ENCODE measurements around the gene ARHGEF35. TPM values are rescaled to one million over a fixed set of nuclear protein-coding genes. Genes with fewer than 3 reads are reported as not detected.
"Not testable (repeated sequence)": the region's sequence is repeated elsewhere in the genome, so short reads cannot be mapped to it uniquely, and the experiment has no call there.

The ARHGEF35 gene
- polyA plus RNA-seq = 10 to 100 TPM; 20.0 to 20.1 TPM

DNA sequence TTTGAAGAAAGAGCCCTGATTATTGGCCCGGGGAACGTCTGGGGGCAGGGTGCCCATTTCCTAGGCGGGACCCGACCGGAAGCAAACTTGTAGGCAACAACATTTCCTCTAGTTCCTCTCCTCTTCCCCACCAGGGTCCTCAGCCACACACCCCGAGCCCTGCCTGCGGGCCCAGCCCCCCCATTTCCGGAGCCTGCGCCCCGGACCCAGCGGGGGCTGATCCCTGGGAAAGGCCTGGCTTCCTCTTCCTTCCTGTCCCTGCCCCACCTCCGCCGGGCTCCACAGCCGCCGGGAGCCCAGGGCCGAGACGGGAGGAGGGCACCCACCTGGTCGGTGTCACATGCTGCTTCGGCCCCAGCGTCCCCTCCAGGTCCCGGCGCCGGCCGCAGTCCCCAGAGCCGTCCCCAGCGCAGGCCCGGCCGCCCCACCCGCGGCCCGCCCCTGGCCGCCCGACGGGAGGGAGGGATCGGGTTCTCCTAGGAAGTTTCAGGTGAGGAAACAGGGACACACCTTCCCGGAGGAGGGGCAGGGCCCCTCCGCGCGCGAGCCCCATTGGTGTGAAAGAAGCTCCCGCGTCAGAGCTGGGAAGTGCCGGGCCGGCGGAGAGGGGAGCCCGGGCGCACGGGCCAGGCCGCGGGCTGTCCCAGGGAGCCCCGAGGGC is at the start of gene ARHGEF35:
Gene ARHGEF35, minus strand, starts transcription at position 622 of the 661 bp plus-strand sequence. CDS start 7,450 bp downstream, outside the sequence.
- 1% methylated on average over 15 of the region's 51 CpGs; no CpG with 5 or more reads in 1 of the 2 donors for WGBS, 2 donors

DNA sequence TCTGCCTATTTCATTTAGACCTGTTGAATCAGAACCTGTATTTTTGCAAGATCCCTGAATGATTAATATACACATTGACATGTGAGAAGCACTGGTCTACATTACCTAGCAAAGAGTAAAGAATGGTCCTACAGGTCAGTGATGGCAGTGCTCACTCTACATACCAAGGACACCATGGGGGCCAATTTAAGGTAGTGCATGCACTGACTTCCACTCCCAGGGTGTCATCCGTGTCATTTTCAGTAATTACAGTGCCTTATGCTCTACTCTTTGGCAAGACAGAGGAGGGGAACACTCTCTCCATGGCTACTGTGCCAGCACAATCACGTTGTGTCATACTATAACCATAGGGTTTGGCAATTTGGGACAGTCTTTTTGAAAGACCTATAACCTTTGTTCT is 49.7 kb upstream of the ARHGEF35 start:
- not testable (repeated sequence) for H3K36me3 ChIP-seq (ENCODE audit: control insufficient read depth in 2 of 2, insufficient read depth in 2 of 2, low read length in 1 of 2); H3K4me1 ChIP-seq (ENCODE audit: control insufficient read depth in 2 of 2, insufficient read depth in 2 of 2, low read length in 1 of 2); H3K27me3 ChIP-seq (ENCODE audit: control insufficient read depth in 1 of 2, insufficient read depth in 2 of 2, low read length in 2 of 2); H3K9me3 ChIP-seq (ENCODE audit: control insufficient read depth in 2 of 2, insufficient read depth in 1 of 2, low read depth in 1 of 2, low read length in 1 of 2); H3K4me3 ChIP-seq (ENCODE audit: low read depth in 1 of 2, low read length in 2 of 2); H3K27ac ChIP-seq (ENCODE audit: low read depth in 2 of 2, low read length in 1 of 2)
- no CpG with 5 or more reads among the region's 2 CpGs for WGBS, 2 donors

More for the DNA sequence above, at the start of gene ARHGEF35:
- H3K9me3 ChIP-seq (ENCODE audit: control insufficient read depth in 2 of 2, insufficient read depth in 1 of 2, low read depth in 1 of 2, low read length in 1 of 2); H3K4me3 ChIP-seq (ENCODE audit: low read depth in 1 of 2, low read length in 2 of 2); H3K27me3 ChIP-seq (ENCODE audit: control insufficient read depth in 1 of 2, insufficient read depth in 2 of 2, low read length in 2 of 2); H3K4me1 ChIP-seq (ENCODE audit: control insufficient read depth in 2 of 2, insufficient read depth in 2 of 2, low read length in 1 of 2); H3K27ac ChIP-seq (ENCODE audit: low read depth in 2 of 2, low read length in 1 of 2); H3K36me3 ChIP-seq (ENCODE audit: control insufficient read depth in 2 of 2, insufficient read depth in 2 of 2, low read length in 1 of 2): not testable (repeated sequence)

DNA sequence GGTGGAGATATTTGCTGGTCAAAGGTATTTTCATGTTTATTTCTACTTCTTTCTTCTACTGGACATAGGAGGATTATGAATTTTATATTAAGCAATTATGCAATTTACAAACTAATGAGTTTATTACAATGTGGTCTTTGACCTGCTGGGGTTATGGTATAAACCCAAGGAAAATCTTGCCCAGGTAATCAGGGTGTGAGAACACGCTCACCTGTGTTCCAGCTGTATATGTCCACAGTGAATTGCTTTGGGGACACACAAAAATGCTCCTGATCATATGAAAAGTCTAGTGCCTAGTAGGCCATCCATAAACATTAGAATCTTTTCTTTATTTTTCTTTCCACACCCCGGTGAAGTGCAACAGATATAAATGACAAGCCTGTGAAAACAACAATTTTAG is 43.7 kb upstream of the ARHGEF35 start, which contains the start of gene OR2A42:
Gene OR2A42, minus strand, starts transcription at position 241 of the 400 bp plus-strand sequence. CDS start 6,762 bp downstream, outside the sequence.
- not testable (repeated sequence) for H3K4me3 ChIP-seq (ENCODE audit: low read depth in 1 of 2, low read length in 2 of 2); H3K36me3 ChIP-seq (ENCODE audit: control insufficient read depth in 2 of 2, insufficient read depth in 2 of 2, low read length in 1 of 2); H3K4me1 ChIP-seq (ENCODE audit: control insufficient read depth in 2 of 2, insufficient read depth in 2 of 2, low read length in 1 of 2); H3K27me3 ChIP-seq (ENCODE audit: control insufficient read depth in 1 of 2, insufficient read depth in 2 of 2, low read length in 2 of 2); H3K27ac ChIP-seq (ENCODE audit: low read depth in 2 of 2, low read length in 1 of 2); H3K9me3 ChIP-seq (ENCODE audit: control insufficient read depth in 2 of 2, insufficient read depth in 1 of 2, low read depth in 1 of 2, low read length in 1 of 2)
- WGBS, 2 donors = 90 to 93% methylated on average over 1 of the region's 2 CpGs

DNA sequence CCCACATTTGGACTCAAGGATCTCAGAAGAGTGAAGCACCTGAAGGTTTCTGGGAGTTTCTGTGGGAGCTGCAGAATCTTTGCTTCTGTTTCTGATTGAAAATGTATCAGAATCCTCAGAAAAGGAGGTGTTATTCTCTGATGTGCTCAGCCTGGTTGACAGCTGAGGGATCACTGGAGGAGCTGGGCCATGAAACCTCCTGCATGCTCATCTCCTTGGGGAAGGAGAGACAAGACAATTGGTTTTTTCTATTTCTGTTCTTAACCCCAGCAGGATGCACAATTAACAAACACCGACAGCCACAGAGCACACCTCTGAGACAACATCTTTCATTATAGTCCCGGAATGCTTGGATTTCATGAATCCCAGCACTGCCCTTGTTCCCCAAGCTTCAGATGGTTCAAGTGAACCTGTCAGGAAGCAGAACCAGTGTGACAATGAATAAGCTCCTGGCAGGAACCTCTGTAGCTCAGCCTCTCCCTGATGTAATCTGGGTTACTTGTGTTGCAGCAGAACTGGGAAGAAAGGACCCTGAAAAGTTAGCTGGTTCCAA is 43.0 kb upstream of the ARHGEF35 start:
- 90 to 92% methylated on average over 1 to 2 of the region's 2 CpGs for WGBS, 2 donors
- H3K27me3 ChIP-seq (ENCODE audit: control insufficient read depth in 1 of 2, insufficient read depth in 2 of 2, low read length in 2 of 2); H3K4me1 ChIP-seq (ENCODE audit: control insufficient read depth in 2 of 2, insufficient read depth in 2 of 2, low read length in 1 of 2); H3K9me3 ChIP-seq (ENCODE audit: control insufficient read depth in 2 of 2, insufficient read depth in 1 of 2, low read depth in 1 of 2, low read length in 1 of 2); H3K27ac ChIP-seq (ENCODE audit: low read depth in 2 of 2, low read length in 1 of 2); H3K36me3 ChIP-seq (ENCODE audit: control insufficient read depth in 2 of 2, insufficient read depth in 2 of 2, low read length in 1 of 2); H3K4me3 ChIP-seq (ENCODE audit: low read depth in 1 of 2, low read length in 2 of 2): not testable (repeated sequence)

DNA sequence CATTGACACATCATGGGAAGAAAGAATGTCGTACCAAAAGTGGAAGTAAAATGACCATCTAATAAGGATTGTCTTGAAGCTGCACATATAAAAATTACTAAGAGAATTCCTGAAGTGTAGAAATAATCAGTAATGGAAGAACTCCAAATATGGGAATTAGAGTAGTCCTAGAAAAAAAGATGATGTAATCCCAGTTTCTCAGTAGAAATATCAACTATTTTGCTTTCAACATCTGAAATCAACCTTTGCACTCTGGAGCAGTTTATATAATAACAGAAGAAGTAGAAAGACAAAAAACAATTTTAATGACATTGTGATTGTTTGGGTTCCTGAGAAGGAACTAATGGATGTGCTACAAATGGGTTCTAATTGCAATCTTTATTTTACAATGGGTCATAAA is 37.4 kb upstream of the ARHGEF35 start:
- H3K27ac ChIP-seq (ENCODE audit: low read depth in 2 of 2, low read length in 1 of 2); H3K4me3 ChIP-seq (ENCODE audit: low read depth in 1 of 2, low read length in 2 of 2); H3K36me3 ChIP-seq (ENCODE audit: control insufficient read depth in 2 of 2, insufficient read depth in 2 of 2, low read length in 1 of 2); H3K4me1 ChIP-seq (ENCODE audit: control insufficient read depth in 2 of 2, insufficient read depth in 2 of 2, low read length in 1 of 2); H3K27me3 ChIP-seq (ENCODE audit: control insufficient read depth in 1 of 2, insufficient read depth in 2 of 2, low read length in 2 of 2); H3K9me3 ChIP-seq (ENCODE audit: control insufficient read depth in 2 of 2, insufficient read depth in 1 of 2, low read depth in 1 of 2, low read length in 1 of 2): not testable (repeated sequence)
- WGBS, 2 donors = 87 to 88% methylated on average over 1 of the region's 1 CpG

DNA sequence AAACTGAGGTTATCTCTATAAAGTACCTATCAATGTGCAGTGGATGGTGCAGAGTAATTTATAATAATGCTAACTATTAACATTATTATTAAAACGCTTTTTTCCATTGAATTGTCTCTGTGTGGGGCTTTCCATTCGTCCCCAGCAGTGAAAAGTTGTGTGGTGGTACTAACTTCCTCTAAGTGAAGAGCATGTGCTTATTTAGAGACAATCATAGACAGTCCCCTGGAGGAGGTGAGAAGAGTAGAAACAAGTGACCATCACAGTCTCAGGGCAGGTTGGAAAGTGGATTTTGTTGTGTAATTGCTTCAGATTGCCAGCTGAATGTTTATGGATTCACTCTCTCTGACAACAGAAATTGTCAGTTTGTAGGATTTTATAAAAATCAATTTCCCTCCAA is 35.4 kb upstream of the ARHGEF35 start:
- H3K27me3 ChIP-seq (ENCODE audit: control insufficient read depth in 1 of 2, insufficient read depth in 2 of 2, low read length in 2 of 2); H3K36me3 ChIP-seq (ENCODE audit: control insufficient read depth in 2 of 2, insufficient read depth in 2 of 2, low read length in 1 of 2); H3K9me3 ChIP-seq (ENCODE audit: control insufficient read depth in 2 of 2, insufficient read depth in 1 of 2, low read depth in 1 of 2, low read length in 1 of 2); H3K27ac ChIP-seq (ENCODE audit: low read depth in 2 of 2, low read length in 1 of 2); H3K4me3 ChIP-seq (ENCODE audit: low read depth in 1 of 2, low read length in 2 of 2); H3K4me1 ChIP-seq (ENCODE audit: control insufficient read depth in 2 of 2, insufficient read depth in 2 of 2, low read length in 1 of 2): not testable (repeated sequence)
- whole genome bisulfite sequencing, 2 donors = no CpG with 5 or more reads among the region's 2 CpGs

DNA sequence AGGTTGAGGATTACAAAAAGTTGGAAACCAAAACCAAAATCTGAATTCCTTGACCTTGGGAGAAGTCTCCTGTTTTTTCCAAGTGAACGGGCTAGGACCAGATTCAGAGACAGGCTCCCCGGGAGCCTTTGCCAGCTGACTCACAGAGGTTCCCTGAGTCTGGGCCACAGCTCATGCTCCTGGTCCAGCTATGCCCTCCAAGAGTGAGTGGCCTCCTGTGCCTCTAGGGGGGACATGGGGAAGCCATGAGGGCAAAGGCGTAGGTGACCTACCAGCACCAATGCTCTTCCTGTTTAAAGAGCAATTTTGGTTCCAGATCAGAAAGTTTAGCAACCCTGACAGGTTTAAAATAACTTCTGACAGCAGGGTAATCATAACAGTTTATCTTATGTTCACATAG is 33.2 kb upstream of the ARHGEF35 start:
- H3K27me3 ChIP-seq (ENCODE audit: control insufficient read depth in 1 of 2, insufficient read depth in 2 of 2, low read length in 2 of 2) = not testable (repeated sequence)
- 83% methylated on average over 1 of the region's 3 CpGs for WGBS, 2 donors

DNA sequence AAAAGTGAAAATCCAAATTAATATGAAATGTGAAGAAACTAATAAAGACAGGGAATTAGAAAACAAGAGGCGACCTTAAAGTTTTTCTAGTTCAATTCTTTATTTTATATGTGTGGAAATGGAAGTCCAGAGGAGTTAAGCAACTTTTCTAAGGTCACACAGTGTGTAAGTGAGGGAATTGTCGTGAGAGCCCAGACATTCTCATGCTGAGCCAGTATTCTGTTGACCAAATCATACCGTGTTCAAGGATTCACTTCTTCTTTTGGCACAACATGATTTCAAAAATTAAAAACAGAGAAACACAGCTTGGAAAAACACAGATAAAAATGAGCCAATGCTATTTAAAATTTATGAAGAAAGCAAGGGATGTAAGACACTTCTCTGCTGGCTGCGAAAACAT is 31.2 kb upstream of the ARHGEF35 start:
- 80 to 84% methylated on average over 3 of the region's 4 CpGs for WGBS, 2 donors
- H3K9me3 ChIP-seq (ENCODE audit: control insufficient read depth in 2 of 2, insufficient read depth in 1 of 2, low read depth in 1 of 2, low read length in 1 of 2) = not testable (repeated sequence)

More for the DNA sequence above, 33.2 kb upstream of the ARHGEF35 start:
- H3K9me3 ChIP-seq (ENCODE audit: control insufficient read depth in 2 of 2, insufficient read depth in 1 of 2, low read depth in 1 of 2, low read length in 1 of 2); H3K4me3 ChIP-seq (ENCODE audit: low read depth in 1 of 2, low read length in 2 of 2); H3K36me3 ChIP-seq (ENCODE audit: control insufficient read depth in 2 of 2, insufficient read depth in 2 of 2, low read length in 1 of 2); H3K4me1 ChIP-seq (ENCODE audit: control insufficient read depth in 2 of 2, insufficient read depth in 2 of 2, low read length in 1 of 2); H3K27ac ChIP-seq (ENCODE audit: low read depth in 2 of 2, low read length in 1 of 2): not testable (repeated sequence)

DNA sequence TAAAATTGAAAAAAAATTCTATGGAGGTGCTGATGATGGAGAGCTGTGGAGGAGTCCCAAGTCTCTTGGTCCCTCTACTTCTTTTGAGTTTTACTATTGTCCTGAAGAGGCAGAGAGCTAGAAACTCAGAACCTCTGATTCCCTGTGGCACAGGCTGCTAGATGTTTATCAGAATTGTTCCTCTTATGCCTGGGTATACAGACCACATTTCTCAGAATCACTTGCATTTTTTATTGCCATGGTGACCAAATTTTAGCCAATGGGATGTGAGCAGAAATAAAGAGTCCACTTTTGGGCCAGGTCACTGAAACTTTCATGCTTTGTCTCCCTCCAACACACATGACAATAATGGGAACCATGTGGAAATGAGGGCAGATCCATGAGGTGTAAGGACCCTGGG is 28.0 kb upstream of the ARHGEF35 start:
- not testable (repeated sequence) for H3K27ac ChIP-seq (ENCODE audit: low read depth in 2 of 2, low read length in 1 of 2); H3K36me3 ChIP-seq (ENCODE audit: control insufficient read depth in 2 of 2, insufficient read depth in 2 of 2, low read length in 1 of 2); H3K27me3 ChIP-seq (ENCODE audit: control insufficient read depth in 1 of 2, insufficient read depth in 2 of 2, low read length in 2 of 2); H3K4me1 ChIP-seq (ENCODE audit: control insufficient read depth in 2 of 2, insufficient read depth in 2 of 2, low read length in 1 of 2); H3K4me3 ChIP-seq (ENCODE audit: low read depth in 1 of 2, low read length in 2 of 2); H3K9me3 ChIP-seq (ENCODE audit: control insufficient read depth in 2 of 2, insufficient read depth in 1 of 2, low read depth in 1 of 2, low read length in 1 of 2)

More for the DNA sequence above, 31.2 kb upstream of the ARHGEF35 start:
- H3K36me3 ChIP-seq (ENCODE audit: control insufficient read depth in 2 of 2, insufficient read depth in 2 of 2, low read length in 1 of 2); H3K27ac ChIP-seq (ENCODE audit: low read depth in 2 of 2, low read length in 1 of 2); H3K4me1 ChIP-seq (ENCODE audit: control insufficient read depth in 2 of 2, insufficient read depth in 2 of 2, low read length in 1 of 2); H3K27me3 ChIP-seq (ENCODE audit: control insufficient read depth in 1 of 2, insufficient read depth in 2 of 2, low read length in 2 of 2); H3K4me3 ChIP-seq (ENCODE audit: low read depth in 1 of 2, low read length in 2 of 2): not testable (repeated sequence)

DNA sequence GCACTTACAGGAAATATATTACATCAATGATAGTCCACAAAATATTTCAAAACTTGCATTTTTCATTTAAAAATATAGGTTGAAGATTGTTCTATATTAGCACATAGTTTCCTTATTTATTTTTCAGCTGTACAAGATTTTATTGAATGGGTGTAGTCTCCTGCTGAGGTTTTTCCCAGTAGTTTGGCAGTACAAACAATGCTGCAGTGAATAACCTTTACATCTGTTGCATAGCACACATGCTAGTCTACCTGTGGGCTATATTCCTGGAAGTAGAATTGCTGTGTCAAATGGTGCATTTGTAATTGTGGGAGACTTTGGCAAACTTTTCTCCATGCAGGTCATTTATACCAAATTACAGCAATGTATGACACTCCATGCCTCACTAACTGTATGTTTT is 24.9 kb upstream of the ARHGEF35 start:
- not testable (repeated sequence) for H3K9me3 ChIP-seq (ENCODE audit: control insufficient read depth in 2 of 2, insufficient read depth in 1 of 2, low read depth in 1 of 2, low read length in 1 of 2); H3K4me1 ChIP-seq (ENCODE audit: control insufficient read depth in 2 of 2, insufficient read depth in 2 of 2, low read length in 1 of 2); H3K36me3 ChIP-seq (ENCODE audit: control insufficient read depth in 2 of 2, insufficient read depth in 2 of 2, low read length in 1 of 2); H3K4me3 ChIP-seq (ENCODE audit: low read depth in 1 of 2, low read length in 2 of 2); H3K27me3 ChIP-seq (ENCODE audit: control insufficient read depth in 1 of 2, insufficient read depth in 2 of 2, low read length in 2 of 2); H3K27ac ChIP-seq (ENCODE audit: low read depth in 2 of 2, low read length in 1 of 2)
